WTC11 (cell line): Measurements from ENCODE around the gene EHD4. TPM values are rescaled to one million over a fixed set of nuclear protein-coding genes. Genes with fewer than 3 reads are reported as not detected.

Experiments used
- ATAC-seq: fragments of 200-7000 bp; cut with Tn5 transposase; 2 replicates; pipeline ENCODE4 v1.10.0; 2021; ENCODE audit warnings: mild to moderate bottlenecking, moderate library complexity
- CTCF ChIA-PET: fragments of 300-600 bp; sonication (Branson Sonifier 250); formaldehyde crosslinking; loops from one replicate; lab custom pipeline; 2021; ENCODE audit warnings: antibody characterized with exemption; lab: Charles Lee
- POLR2A ChIA-PET: fragments of 350-600 bp; sonication (Branson Sonifier 250); formaldehyde crosslinking; loops from one replicate; lab custom pipeline; 2021; ENCODE audit warnings: antibody characterized with exemption; lab: Charles Lee
- DNase-seq: peaks from one replicate; pipeline ENCODE4 v3.0.0; 2021; ENCODE audit warnings: low spot score
- H3K27ac Mint-ChIP-seq: 2 replicates; pipeline ENCODE4 v1.8.0; 2021; ENCODE audit warnings: mixed read lengths
- H3K27me3 Mint-ChIP-seq: 2 replicates; pipeline ENCODE4 v1.8.0; 2021; ENCODE audit warnings: low read depth, mild to moderate bottlenecking, moderate library complexity, mixed read lengths
- H3K36me3 Mint-ChIP-seq: 2 replicates; pipeline ENCODE4 v1.8.0; 2021; ENCODE audit warnings: mixed read lengths
- H3K4me1 Mint-ChIP-seq: 2 replicates; pipeline ENCODE4 v1.8.0; 2022; ENCODE audit warnings: mixed read lengths
- H3K4me3 Mint-ChIP-seq: 2 replicates; pipeline ENCODE4 v1.8.0; 2021; ENCODE audit warnings: mild to moderate bottlenecking, moderate library complexity, mixed read lengths
- H3K9me3 Mint-ChIP-seq: 2 replicates; pipeline ENCODE4 v1.8.0; 2021; ENCODE audit warnings: mixed read lengths
- ATF1 ChIP-seq: sonication (generic); formaldehyde crosslinking; IDR thresholded peaks from 2 replicates; pipeline ENCODE4 v1.8.1; 2023; ENCODE audit warnings: mild to moderate bottlenecking, moderate library complexity, missing genetic modification reagents
- HMGXB4 ChIP-seq: sonication (generic); formaldehyde crosslinking; IDR thresholded peaks from 2 replicates; pipeline ENCODE4 v1.8.1; 2023; ENCODE audit warnings: mild to moderate bottlenecking, moderate library complexity, missing genetic modification reagents
- MXD4 ChIP-seq: fragments of 250-450 bp; sonication (Bioruptor Pico); IDR thresholded peaks from 2 replicates; pipeline ENCODE4 v1.8.0; 2021; ENCODE audit warnings: mild to moderate bottlenecking, moderate library complexity, borderline replicate concordance
- NR1H2 ChIP-seq: sonication (generic); formaldehyde crosslinking; IDR thresholded peaks from 2 replicates; pipeline ENCODE4 v1.9.0; 2021; ENCODE audit warnings: mild to moderate bottlenecking, moderate library complexity, missing genetic modification reagents
- NR3C1 ChIP-seq: sonication (generic); formaldehyde crosslinking; conservative IDR thresholded peaks from 2 replicates; pipeline ENCODE4 v1.8.1; 2023; ENCODE audit warnings: low read depth, mild to moderate bottlenecking, missing genetic modification reagents
- OVOL2 ChIP-seq: fragments of 250-450 bp; sonication (Bioruptor Pico); IDR thresholded peaks from 2 replicates; pipeline ENCODE4 v1.9.0; 2021; ENCODE audit warnings: mild to moderate bottlenecking, borderline replicate concordance
- PRDM15 ChIP-seq: sonication (generic); formaldehyde crosslinking; IDR thresholded peaks from 2 replicates; pipeline ENCODE4 v1.8.0; 2022; ENCODE audit warnings: missing genetic modification reagents
- total RNA-seq: library from RNA; stranded (reverse); gene quantifications from 3 replicates; pipeline ENCODE4 v1.2.3, GENCODE V29; 2021
- TF ChIP-seq, protein P1 (sequence below): fragments of 250-450 bp; sonication (Bioruptor Pico); IDR thresholded peaks from 2 replicates; pipeline ENCODE4 v1.9.0; 2021; ENCODE audit warnings: mild to moderate bottlenecking, borderline replicate concordance
- TF ChIP-seq, protein P2 (sequence below): sonication (generic); formaldehyde crosslinking; IDR thresholded peaks from 2 replicates; pipeline ENCODE4 v1.8.0; 2023; ENCODE audit warnings: missing genetic modification reagents, mild to moderate bottlenecking, borderline replicate concordance
- TF ChIP-seq, protein P3 (sequence below): sonication (generic); formaldehyde crosslinking; IDR thresholded peaks from 2 replicates; pipeline ENCODE4 v1.8.0; 2022; ENCODE audit warnings: mild to moderate bottlenecking, missing genetic modification reagents
- TF ChIP-seq, protein P4 (sequence below): sonication (generic); formaldehyde crosslinking; IDR thresholded peaks from 2 replicates; pipeline ENCODE4 v1.8.1; 2023; ENCODE audit warnings: mild to moderate bottlenecking, missing genetic modification reagents
- TF ChIP-seq, protein P5 (sequence below): sonication (generic); formaldehyde crosslinking; IDR thresholded peaks from 2 replicates; pipeline ENCODE4 v1.8.1; 2022; ENCODE audit warnings: low read depth, mild to moderate bottlenecking, moderate library complexity, missing genetic modification reagents, borderline replicate concordance

The EHD4 gene
- total RNA-seq, 1 experiment from 2014 or later: 23.9 TPM

DNA sequence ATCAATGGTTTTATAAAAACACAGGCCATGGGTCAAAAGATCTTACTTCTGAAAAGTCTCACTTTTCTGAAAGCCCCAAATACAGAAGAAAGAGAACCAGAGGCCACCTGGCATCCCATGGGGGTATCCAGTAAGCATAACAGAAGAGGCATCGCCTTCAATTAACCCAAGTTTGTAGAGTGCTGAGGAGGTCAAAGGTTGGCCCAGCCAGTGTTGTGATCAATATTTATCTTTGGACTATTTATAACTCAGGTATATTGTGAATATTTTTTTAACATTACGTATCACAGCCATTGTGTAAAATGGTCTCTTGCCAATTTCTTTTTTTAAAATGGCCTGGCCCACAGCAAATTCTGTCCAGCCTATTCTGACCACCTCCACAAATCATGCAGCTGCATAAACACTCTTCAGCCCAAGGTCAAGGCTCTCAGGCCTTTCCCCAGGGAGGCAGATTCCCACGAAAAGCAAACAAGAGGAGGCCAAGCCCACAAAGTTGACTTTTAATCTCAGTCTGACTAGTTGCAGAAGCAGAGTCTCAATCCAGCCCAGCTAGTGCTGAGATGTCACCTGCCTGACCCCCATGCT is 52.3 kb downstream of the EHD4 start (continued):
- TF ChIP-seq, protein P1, sequence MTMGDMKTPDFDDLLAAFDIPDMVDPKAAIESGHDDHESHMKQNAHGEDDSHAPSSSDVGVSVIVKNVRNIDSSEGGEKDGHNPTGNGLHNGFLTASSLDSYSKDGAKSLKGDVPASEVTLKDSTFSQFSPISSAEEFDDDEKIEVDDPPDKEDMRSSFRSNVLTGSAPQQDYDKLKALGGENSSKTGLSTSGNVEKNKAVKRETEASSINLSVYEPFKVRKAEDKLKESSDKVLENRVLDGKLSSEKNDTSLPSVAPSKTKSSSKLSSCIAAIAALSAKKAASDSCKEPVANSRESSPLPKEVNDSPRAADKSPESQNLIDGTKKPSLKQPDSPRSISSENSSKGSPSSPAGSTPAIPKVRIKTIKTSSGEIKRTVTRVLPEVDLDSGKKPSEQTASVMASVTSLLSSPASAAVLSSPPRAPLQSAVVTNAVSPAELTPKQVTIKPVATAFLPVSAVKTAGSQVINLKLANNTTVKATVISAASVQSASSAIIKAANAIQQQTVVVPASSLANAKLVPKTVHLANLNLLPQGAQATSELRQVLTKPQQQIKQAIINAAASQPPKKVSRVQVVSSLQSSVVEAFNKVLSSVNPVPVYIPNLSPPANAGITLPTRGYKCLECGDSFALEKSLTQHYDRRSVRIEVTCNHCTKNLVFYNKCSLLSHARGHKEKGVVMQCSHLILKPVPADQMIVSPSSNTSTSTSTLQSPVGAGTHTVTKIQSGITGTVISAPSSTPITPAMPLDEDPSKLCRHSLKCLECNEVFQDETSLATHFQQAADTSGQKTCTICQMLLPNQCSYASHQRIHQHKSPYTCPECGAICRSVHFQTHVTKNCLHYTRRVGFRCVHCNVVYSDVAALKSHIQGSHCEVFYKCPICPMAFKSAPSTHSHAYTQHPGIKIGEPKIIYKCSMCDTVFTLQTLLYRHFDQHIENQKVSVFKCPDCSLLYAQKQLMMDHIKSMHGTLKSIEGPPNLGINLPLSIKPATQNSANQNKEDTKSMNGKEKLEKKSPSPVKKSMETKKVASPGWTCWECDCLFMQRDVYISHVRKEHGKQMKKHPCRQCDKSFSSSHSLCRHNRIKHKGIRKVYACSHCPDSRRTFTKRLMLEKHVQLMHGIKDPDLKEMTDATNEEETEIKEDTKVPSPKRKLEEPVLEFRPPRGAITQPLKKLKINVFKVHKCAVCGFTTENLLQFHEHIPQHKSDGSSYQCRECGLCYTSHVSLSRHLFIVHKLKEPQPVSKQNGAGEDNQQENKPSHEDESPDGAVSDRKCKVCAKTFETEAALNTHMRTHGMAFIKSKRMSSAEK: no peak
- no peak for TF ChIP-seq NR3C1
- no peak for TF ChIP-seq MXD4
- TF ChIP-seq, protein P2, sequence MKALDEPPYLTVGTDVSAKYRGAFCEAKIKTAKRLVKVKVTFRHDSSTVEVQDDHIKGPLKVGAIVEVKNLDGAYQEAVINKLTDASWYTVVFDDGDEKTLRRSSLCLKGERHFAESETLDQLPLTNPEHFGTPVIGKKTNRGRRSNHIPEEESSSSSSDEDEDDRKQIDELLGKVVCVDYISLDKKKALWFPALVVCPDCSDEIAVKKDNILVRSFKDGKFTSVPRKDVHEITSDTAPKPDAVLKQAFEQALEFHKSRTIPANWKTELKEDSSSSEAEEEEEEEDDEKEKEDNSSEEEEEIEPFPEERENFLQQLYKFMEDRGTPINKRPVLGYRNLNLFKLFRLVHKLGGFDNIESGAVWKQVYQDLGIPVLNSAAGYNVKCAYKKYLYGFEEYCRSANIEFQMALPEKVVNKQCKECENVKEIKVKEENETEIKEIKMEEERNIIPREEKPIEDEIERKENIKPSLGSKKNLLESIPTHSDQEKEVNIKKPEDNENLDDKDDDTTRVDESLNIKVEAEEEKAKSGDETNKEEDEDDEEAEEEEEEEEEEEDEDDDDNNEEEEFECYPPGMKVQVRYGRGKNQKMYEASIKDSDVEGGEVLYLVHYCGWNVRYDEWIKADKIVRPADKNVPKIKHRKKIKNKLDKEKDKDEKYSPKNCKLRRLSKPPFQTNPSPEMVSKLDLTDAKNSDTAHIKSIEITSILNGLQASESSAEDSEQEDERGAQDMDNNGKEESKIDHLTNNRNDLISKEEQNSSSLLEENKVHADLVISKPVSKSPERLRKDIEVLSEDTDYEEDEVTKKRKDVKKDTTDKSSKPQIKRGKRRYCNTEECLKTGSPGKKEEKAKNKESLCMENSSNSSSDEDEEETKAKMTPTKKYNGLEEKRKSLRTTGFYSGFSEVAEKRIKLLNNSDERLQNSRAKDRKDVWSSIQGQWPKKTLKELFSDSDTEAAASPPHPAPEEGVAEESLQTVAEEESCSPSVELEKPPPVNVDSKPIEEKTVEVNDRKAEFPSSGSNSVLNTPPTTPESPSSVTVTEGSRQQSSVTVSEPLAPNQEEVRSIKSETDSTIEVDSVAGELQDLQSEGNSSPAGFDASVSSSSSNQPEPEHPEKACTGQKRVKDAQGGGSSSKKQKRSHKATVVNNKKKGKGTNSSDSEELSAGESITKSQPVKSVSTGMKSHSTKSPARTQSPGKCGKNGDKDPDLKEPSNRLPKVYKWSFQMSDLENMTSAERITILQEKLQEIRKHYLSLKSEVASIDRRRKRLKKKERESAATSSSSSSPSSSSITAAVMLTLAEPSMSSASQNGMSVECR (CRISPR knock-in tag): no peak
- TF ChIP-seq, protein P3, sequence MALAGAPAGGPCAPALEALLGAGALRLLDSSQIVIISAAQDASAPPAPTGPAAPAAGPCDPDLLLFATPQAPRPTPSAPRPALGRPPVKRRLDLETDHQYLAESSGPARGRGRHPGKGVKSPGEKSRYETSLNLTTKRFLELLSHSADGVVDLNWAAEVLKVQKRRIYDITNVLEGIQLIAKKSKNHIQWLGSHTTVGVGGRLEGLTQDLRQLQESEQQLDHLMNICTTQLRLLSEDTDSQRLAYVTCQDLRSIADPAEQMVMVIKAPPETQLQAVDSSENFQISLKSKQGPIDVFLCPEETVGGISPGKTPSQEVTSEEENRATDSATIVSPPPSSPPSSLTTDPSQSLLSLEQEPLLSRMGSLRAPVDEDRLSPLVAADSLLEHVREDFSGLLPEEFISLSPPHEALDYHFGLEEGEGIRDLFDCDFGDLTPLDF (CRISPR knock-in tag): no peak
- TF ChIP-seq, protein P4, sequence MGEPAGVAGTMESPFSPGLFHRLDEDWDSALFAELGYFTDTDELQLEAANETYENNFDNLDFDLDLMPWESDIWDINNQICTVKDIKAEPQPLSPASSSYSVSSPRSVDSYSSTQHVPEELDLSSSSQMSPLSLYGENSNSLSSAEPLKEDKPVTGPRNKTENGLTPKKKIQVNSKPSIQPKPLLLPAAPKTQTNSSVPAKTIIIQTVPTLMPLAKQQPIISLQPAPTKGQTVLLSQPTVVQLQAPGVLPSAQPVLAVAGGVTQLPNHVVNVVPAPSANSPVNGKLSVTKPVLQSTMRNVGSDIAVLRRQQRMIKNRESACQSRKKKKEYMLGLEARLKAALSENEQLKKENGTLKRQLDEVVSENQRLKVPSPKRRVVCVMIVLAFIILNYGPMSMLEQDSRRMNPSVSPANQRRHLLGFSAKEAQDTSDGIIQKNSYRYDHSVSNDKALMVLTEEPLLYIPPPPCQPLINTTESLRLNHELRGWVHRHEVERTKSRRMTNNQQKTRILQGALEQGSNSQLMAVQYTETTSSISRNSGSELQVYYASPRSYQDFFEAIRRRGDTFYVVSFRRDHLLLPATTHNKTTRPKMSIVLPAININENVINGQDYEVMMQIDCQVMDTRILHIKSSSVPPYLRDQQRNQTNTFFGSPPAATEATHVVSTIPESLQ (CRISPR knock-in tag): no peak
- no peak for TF ChIP-seq OVOL2 (CRISPR knock-in tag)
- TF ChIP-seq, protein P5, sequence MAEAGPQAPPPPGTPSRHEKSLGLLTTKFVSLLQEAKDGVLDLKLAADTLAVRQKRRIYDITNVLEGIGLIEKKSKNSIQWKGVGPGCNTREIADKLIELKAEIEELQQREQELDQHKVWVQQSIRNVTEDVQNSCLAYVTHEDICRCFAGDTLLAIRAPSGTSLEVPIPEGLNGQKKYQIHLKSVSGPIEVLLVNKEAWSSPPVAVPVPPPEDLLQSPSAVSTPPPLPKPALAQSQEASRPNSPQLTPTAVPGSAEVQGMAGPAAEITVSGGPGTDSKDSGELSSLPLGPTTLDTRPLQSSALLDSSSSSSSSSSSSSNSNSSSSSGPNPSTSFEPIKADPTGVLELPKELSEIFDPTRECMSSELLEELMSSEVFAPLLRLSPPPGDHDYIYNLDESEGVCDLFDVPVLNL (CRISPR knock-in tag): no peak
- TF ChIP-seq, all 79 proteins: peak for 0

DNA sequence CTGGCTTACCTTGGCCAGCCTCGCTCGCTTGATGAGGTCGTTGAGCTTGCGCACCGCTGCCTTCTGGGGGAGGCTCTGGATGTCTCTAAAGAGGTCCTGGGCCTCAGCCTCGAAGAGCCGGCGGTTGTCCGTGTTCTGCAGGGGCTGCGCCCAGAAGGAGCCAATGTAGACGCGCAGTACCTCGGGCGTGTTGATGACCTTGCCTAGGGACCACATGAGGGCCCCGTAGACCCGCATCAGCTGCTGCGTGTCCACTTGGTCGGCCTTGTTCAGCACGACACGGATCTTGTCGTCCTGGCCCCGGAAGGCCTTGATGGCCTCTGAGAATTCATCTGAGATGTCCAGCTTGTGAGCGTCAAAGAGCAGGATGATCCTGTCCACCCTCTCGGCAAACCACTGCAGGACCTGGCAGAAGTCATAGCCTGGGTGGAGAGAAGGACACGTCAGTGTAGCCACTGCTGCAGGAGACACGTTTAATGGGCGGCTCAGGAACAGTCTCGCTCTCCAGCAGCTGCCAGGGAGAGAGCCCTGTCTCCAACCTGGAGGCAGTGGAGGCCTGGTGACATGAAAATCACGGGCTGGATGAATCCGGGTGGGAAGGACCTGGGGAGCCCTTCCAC is 53.0 kb downstream of the EHD4 start:
- ChIA-PET POLR2A (no interaction called here), CTCF (interaction anchor here (1.0 to 1.2 kb wide), 2 partner anchors 145 to 218 kb away, joined by 3 read pairs; no protein-coding TSS in a partner anchor)
- no peaks in the 10 kb centered on the region for H3K9me3 Mint-ChIP-seq
- peaks cover 8% of the 10 kb centered on the region for H3K4me1 Mint-ChIP-seq
- DNase-seq: no peak
- no peak for ATAC-seq
- H3K27ac Mint-ChIP-seq: no peak overlapping the region
- no peaks in the 10 kb centered on the region for H3K27me3 Mint-ChIP-seq
- peaks cover 23% of the 10 kb centered on the region; the same call in 1 of the 2 replicates for H3K36me3 Mint-ChIP-seq
- no peak overlapping the region for H3K4me3 Mint-ChIP-seq
- TF ChIP-seq ATF1 (CRISPR knock-in tag): no peak
- TF ChIP-seq NR1H2: no peak
- TF ChIP-seq HMGXB4 (CRISPR knock-in tag): no peak
- TF ChIP-seq PRDM15: peak; percentile 85
- TF ChIP-seq, protein P4 (CRISPR knock-in tag): no peak
